MM.1S (cell line): ENCODE data around the gene FAU.

Experiments
- DNase-seq: peaks from one replicate; pipeline ENCODE4 v3.0.0-alpha.2; 2015
- H2AFZ ChIP-seq: fragments of 300-600 bp; sonication (generic); 2 replicates; pipeline ENCODE4 v1.6.0; 2016; ENCODE audit warnings: antibody characterized with exemption, low read length
- H3F3A ChIP-seq: fragments of 300-600 bp; sonication (generic); 2 replicates; pipeline ENCODE4 v1.6.1; 2016; ENCODE audit warnings: mild to moderate bottlenecking, antibody characterized with exemption, low read length, moderate library complexity, mixed read lengths; ENCODE audit not compliant: insufficient read depth
- H3K27ac ChIP-seq: fragments of 300-600 bp; sonication (generic); 2 replicates; pipeline ENCODE4 v1.5.1; 2016; ENCODE audit warnings: mild to moderate bottlenecking, low read length
- H3K27me3 ChIP-seq: fragments of 300-600 bp; sonication (generic); replicated peaks from 2 replicates; pipeline ENCODE4 v1.6.0; 2016; ENCODE audit warnings: low read length; ENCODE audit not compliant: insufficient read depth
- H3K36me3 ChIP-seq: fragments of 300-600 bp; sonication (generic); replicated peaks from 2 replicates; pipeline ENCODE4 v1.6.1; 2016; ENCODE audit warnings: mild to moderate bottlenecking, low read length, mixed read lengths; ENCODE audit not compliant: insufficient read depth
- H3K4me1 ChIP-seq: fragments of 300-600 bp; sonication (generic); 2 replicates; pipeline ENCODE4 v1.6.1; 2016; ENCODE audit warnings: low read length, mixed read lengths
- H3K4me2 ChIP-seq: fragments of 300-600 bp; sonication (generic); 2 replicates; pipeline ENCODE4 v1.6.0; 2016; ENCODE audit warnings: low read depth, low read length
- H3K4me3 ChIP-seq: fragments of 300-600 bp; sonication (generic); 2 replicates; pipeline ENCODE4 v1.5.1; 2016; ENCODE audit warnings: low read length, mixed read lengths
- H3K79me2 ChIP-seq: fragments of 300-600 bp; sonication (generic); 2 replicates; pipeline ENCODE4 v1.6.1; 2016; ENCODE audit warnings: mixed run types, low read length, mixed read lengths
- H3K9ac ChIP-seq: fragments of 300-600 bp; sonication (generic); 2 replicates; pipeline ENCODE4 v1.6.1; 2016; ENCODE audit warnings: low read length, mixed read lengths
- H3K9me2 ChIP-seq: fragments of 300-600 bp; sonication (generic); replicated peaks from 2 replicates; pipeline ENCODE4 v1.6.1; 2016; ENCODE audit warnings: mild to moderate bottlenecking, low read length, mixed read lengths; ENCODE audit not compliant: insufficient read depth
- H3K9me3 ChIP-seq: fragments of 300-600 bp; sonication (generic); replicated peaks from 2 replicates; pipeline ENCODE4 v1.6.1; 2016; ENCODE audit warnings: mild to moderate bottlenecking, low read length, mixed read lengths; ENCODE audit not compliant: insufficient read depth
- H4K20me1 ChIP-seq: fragments of 300-600 bp; sonication (generic); 2 replicates; pipeline ENCODE4 v1.6.1; 2016; ENCODE audit warnings: mild to moderate bottlenecking, low read length, moderate library complexity, mixed read lengths; ENCODE audit not compliant: insufficient read depth
- CTCF ChIP-seq: fragments of 300-600 bp; sonication (generic); IDR thresholded peaks from 2 replicates; pipeline ENCODE4 v1.5.1; 2016; ENCODE audit warnings: antibody characterized with exemption, low read length, mixed read lengths
- EZH2 ChIP-seq: fragments of 300-600 bp; sonication (generic); optimal IDR thresholded peaks from 2 replicates; pipeline ENCODE3; 2017; ENCODE audit warnings: low read depth, mild to moderate bottlenecking, antibody characterized with exemption, low read length, mixed read lengths
- EZH2phosphoT487 ChIP-seq: fragments of 300-600 bp; sonication (generic); IDR thresholded peaks from 2 replicates; pipeline ENCODE4 v1.6.1; 2018; ENCODE audit warnings: antibody characterized with exemption, low read length

Gene FAU

GRCh38 chr11:65115361-65116082 is 6.4 kb downstream of the FAU start:
- Histone ChIP-seq H3F3A (peaks cover 40% of the 10 kb centered on the region), H3K9ac (no peak overlapping the region), H4K20me1 (no peaks in the 10 kb centered on the region), H3K79me2 (peaks cover 31% of the 10 kb centered on the region), H3K36me3 (peaks cover 5% of the 10 kb centered on the region), H3K27me3 (no peaks in the 10 kb centered on the region), H3K4me3 (no peak overlapping the region), H3K4me1 (peaks cover 35% of the 10 kb centered on the region), H3K9me3 (no peaks in the 10 kb centered on the region), H3K4me2 (peak overlapping the region; percentile 94; the same call in 1 of the 2 replicates), H3K9me2 (no peaks in the 10 kb centered on the region), H2AFZ (no peak overlapping the region), H3K27ac (no peak overlapping the region)
- no peak for DNase-seq
- TF ChIP-seq EZH2 = no peak
- no peak for TF ChIP-seq EZH2phosphoT487
- TF ChIP-seq CTCF = no peak

GRCh38 chr11:65114538-65115171 is 7.3 kb downstream of the FAU start:
- no peak overlapping the region for H3K27ac ChIP-seq
- H3K27me3 ChIP-seq = no peaks in the 10 kb centered on the region
- H3K9ac ChIP-seq = no peak overlapping the region
- H3K4me3 ChIP-seq = no peak overlapping the region
- no peak overlapping the region for H3K4me2 ChIP-seq
- H3K9me3 ChIP-seq = no peaks in the 10 kb centered on the region
- TF ChIP-seq CTCF (no peak), EZH2 (no peak), EZH2phosphoT487 (no peak)
- H3K9me2 ChIP-seq = no peaks in the 10 kb centered on the region
- DNase-seq = no peak
- peaks cover 38% of the 10 kb centered on the region for H3F3A ChIP-seq
- H4K20me1 ChIP-seq = no peaks in the 10 kb centered on the region
- no peak overlapping the region for H2AFZ ChIP-seq
- H3K79me2 ChIP-seq = peaks cover 23% of the 10 kb centered on the region
- H3K4me1 ChIP-seq = peaks cover 28% of the 10 kb centered on the region
- H3K36me3 ChIP-seq = no peaks in the 10 kb centered on the region; the same call in 1 of the 2 replicates

- TF ChIP-seq CTCF (no peak), EZH2phosphoT487 (no peak), EZH2 (no peak)
- Histone ChIP-seq H3F3A (peaks cover 34% of the 10 kb centered on the region), H3K4me2 (no peak overlapping the region), H3K4me1 (peaks cover 27% of the 10 kb centered on the region), H3K9ac (no peak overlapping the region), H3K79me2 (peaks cover 22% of the 10 kb centered on the region), H3K9me3 (no peaks in the 10 kb centered on the region), H3K27ac (no peak overlapping the region), H3K36me3 (no peaks in the 10 kb centered on the region; the same call in 1 of the 2 replicates), H2AFZ (no peak overlapping the region), H3K4me3 (no peak overlapping the region), H3K9me2 (no peaks in the 10 kb centered on the region), H4K20me1 (no peaks in the 10 kb centered on the region), H3K27me3 (no peaks in the 10 kb centered on the region)
- no peak for DNase-seq
These were observed 8.1 kb downstream of the FAU start for GRCh38 chr11:65113839-65114238.
